Neural cell (in vitro differentiated cells): ENCODE measurements around the gene FBLN2. TPM values are rescaled to one million over a fixed set of nuclear protein-coding genes. Genes with fewer than 3 reads are reported as not detected.

Experiments
- H2AFZ ChIP-seq: fragments of 200-600, 300-800 bp; sonication (generic), shearing (Covaris generic); 2 replicates; pipeline ENCODE4 v1.6.0; 2014; ENCODE audit warnings: low read depth, mild to moderate bottlenecking, antibody characterized with exemption, low read length, moderate library complexity
- H3F3A ChIP-seq: fragments of 200-600 bp; shearing (Covaris generic); 2 replicates; pipeline ENCODE4 v1.6.1; 2016; ENCODE audit warnings: mild to moderate bottlenecking, moderate library complexity, mixed read lengths, antibody characterized with exemption, low read length; ENCODE audit not compliant: insufficient read depth, poor library complexity, severe bottlenecking
- H3K27ac ChIP-seq: fragments of 200-600, 300-800 bp; sonication (generic), shearing (Covaris generic); 2 replicates; pipeline ENCODE4 v1.5.1; 2014; ENCODE audit warnings: mild to moderate bottlenecking, low read length, moderate library complexity
- H3K27me3 ChIP-seq: fragments of 300-800, 200-600 bp; sonication (generic), shearing (Covaris generic); 2 replicates; pipeline ENCODE4 v1.6.0; 2014; ENCODE audit warnings: mild to moderate bottlenecking, low read depth, low read length, moderate library complexity; ENCODE audit not compliant: insufficient read depth
- H3K36me3 ChIP-seq: fragments of 300-800, 200-600 bp; sonication (generic), shearing (Covaris generic); 2 replicates; pipeline ENCODE4 v1.5.1; 2014; ENCODE audit warnings: mild to moderate bottlenecking, antibody characterized with exemption, low read length, moderate library complexity; ENCODE audit not compliant: insufficient read depth
- H3K4me2 ChIP-seq: fragments of 300-800, 200-600 bp; sonication (generic), shearing (Covaris generic); 2 replicates; pipeline ENCODE4 v1.6.0; 2014; ENCODE audit warnings: mild to moderate bottlenecking, low read length
- H3K4me3 ChIP-seq: fragments of 300-800, 200-600 bp; sonication (generic), shearing (Covaris generic); 2 replicates; pipeline ENCODE4 v1.5.1; 2014; ENCODE audit warnings: mild to moderate bottlenecking, low read length, moderate library complexity
- H3K79me2 ChIP-seq: fragments of 200-600 bp; shearing (Covaris generic); replicated peaks from 2 replicates; pipeline ENCODE4 v1.6.0; 2014; ENCODE audit warnings: mild to moderate bottlenecking, low read length, moderate library complexity; ENCODE audit not compliant: insufficient read depth
- H3K9ac ChIP-seq: fragments of 300-800, 200-600 bp; sonication (generic), shearing (Covaris generic); 2 replicates; pipeline ENCODE4 v1.6.1; 2016; ENCODE audit warnings: mild to moderate bottlenecking, low read length, mixed read lengths
- H3K9me2 ChIP-seq: fragments of 200-600 bp; shearing (Covaris generic); 2 replicates; pipeline ENCODE4 v1.6.1; 2016; ENCODE audit warnings: mild to moderate bottlenecking, low read length, mixed read lengths; ENCODE audit not compliant: insufficient read depth
- H3K9me3 ChIP-seq: fragments of 200-600, 300-800 bp; sonication (generic), shearing (Covaris generic); 2 replicates; pipeline ENCODE4 v1.6.1; 2016; ENCODE audit warnings: mild to moderate bottlenecking, mixed run types, low read length, moderate library complexity, mixed read lengths
- H4K20me1 ChIP-seq: fragments of 200-600 bp; shearing (Covaris generic); 2 replicates; pipeline ENCODE4 v1.6.1; 2016; ENCODE audit warnings: mild to moderate bottlenecking, mixed run types; ENCODE audit not compliant: insufficient read depth
- CTCF ChIP-seq: fragments of 450-650 bp; IDR thresholded peaks from 2 replicates; pipeline ENCODE4 v1.5.1; 2014; ENCODE audit warnings: antibody characterized with exemption, mild to moderate bottlenecking, moderate library complexity; ENCODE audit not compliant: poor library complexity, severe bottlenecking
- EP300 ChIP-seq: fragments of 450-650 bp; conservative IDR thresholded peaks from 2 replicates; pipeline ENCODE4 v1.6.1; 2014; ENCODE audit warnings: antibody characterized with exemption, mild to moderate bottlenecking, moderate library complexity; ENCODE audit not compliant: poor library complexity, severe bottlenecking
- EZH2 ChIP-seq: fragments of 200-600, 300-800 bp; shearing (Covaris generic), sonication (generic); IDR thresholded peaks from 2 replicates; pipeline ENCODE4 v1.6.1; 2014; ENCODE audit warnings: antibody characterized with exemption, low read length, borderline replicate concordance, mild to moderate bottlenecking; ENCODE audit not compliant: insufficient read depth, poor library complexity, severe bottlenecking
- MXI1 ChIP-seq: fragments of 450-650 bp; conservative IDR thresholded peaks from 2 replicates; pipeline ENCODE4 v1.6.1; 2014; ENCODE audit warnings: antibody characterized with exemption, mild to moderate bottlenecking; ENCODE audit not compliant: poor library complexity, severe bottlenecking
- POLR2AphosphoS5 ChIP-seq: IDR thresholded peaks from 2 replicates; pipeline ENCODE4 v1.6.1; 2012
- RAD21 ChIP-seq: fragments of 450-650 bp; conservative IDR thresholded peaks from 2 replicates; pipeline ENCODE4 v1.6.1; 2014; ENCODE audit warnings: antibody characterized with exemption, mild to moderate bottlenecking, moderate library complexity
- REST ChIP-seq: IDR thresholded peaks from 2 replicates; pipeline ENCODE4 v1.6.1; 2012; ENCODE audit warnings: borderline replicate concordance
- SMC3 ChIP-seq: fragments of 450-650 bp; conservative IDR thresholded peaks from 2 replicates; pipeline ENCODE4 v1.6.1; 2014; ENCODE audit warnings: antibody characterized with exemption, mild to moderate bottlenecking, moderate library complexity; ENCODE audit not compliant: poor library complexity
- TAF1 ChIP-seq: IDR thresholded peaks from 2 replicates; pipeline ENCODE4 v1.6.1; 2012; ENCODE audit warnings: low read depth
- polyA plus RNA-seq: library from polyadenylated mRNA; depleted of rRNA; stranded (reverse); fragments of >200 nt; gene quantifications from 2 replicates; pipeline ENCODE4 v1.2.3, GENCODE V29; 2014

FBLN2 gene
- polyA plus RNA-seq, 1 donor from 2014 or later = 0.37 TPM

- no peaks in the 10 kb centered on the region for H4K20me1 ChIP-seq
- H2AFZ ChIP-seq = no peak overlapping the region
- H3K27me3 ChIP-seq = no peaks in the 10 kb centered on the region
- H3K4me2 ChIP-seq = no peak overlapping the region
- no peaks in the 10 kb centered on the region for H3K9me2 ChIP-seq
- TF ChIP-seq RAD21 (no peak), REST (no peak), CTCF (no peak), EZH2 (no peak), EP300 (no peak), TAF1 (no peak), POLR2AphosphoS5 (no peak), MXI1 (no peak), SMC3 (no peak)
- no peaks in the 10 kb centered on the region for H3K79me2 ChIP-seq
- H3K27ac ChIP-seq = no peak overlapping the region
- no peaks in the 10 kb centered on the region for H3K9me3 ChIP-seq
- no peaks in the 10 kb centered on the region for H3K36me3 ChIP-seq
- no peak overlapping the region for H3K4me3 ChIP-seq
- no peak overlapping the region for H3K9ac ChIP-seq
- no peaks in the 10 kb centered on the region for H3F3A ChIP-seq
Measured at GRCh38 chr3:13659221-13659969, 110.5 kb downstream of the FBLN2 start.

- H3K9me2 ChIP-seq = no peaks in the 10 kb centered on the region
- no peak overlapping the region for H3K9ac ChIP-seq
- H3K4me2 ChIP-seq = no peak overlapping the region
- no peaks in the 10 kb centered on the region for H3K9me3 ChIP-seq
- no peak overlapping the region for H3K27ac ChIP-seq
- H3F3A ChIP-seq = no peaks in the 10 kb centered on the region
- no peak overlapping the region for H2AFZ ChIP-seq
- no peaks in the 10 kb centered on the region for H4K20me1 ChIP-seq
- H3K27me3 ChIP-seq = no peaks in the 10 kb centered on the region
- H3K36me3 ChIP-seq = no peaks in the 10 kb centered on the region
- no peak for TF ChIP-seq EZH2
- TF ChIP-seq EP300 = no peak
- no peak for TF ChIP-seq MXI1
- no peak for TF ChIP-seq POLR2AphosphoS5
- no peak for TF ChIP-seq CTCF
- TF ChIP-seq REST = no peak
- no peak for TF ChIP-seq RAD21
- no peak overlapping the region for H3K4me3 ChIP-seq
- H3K79me2 ChIP-seq = no peaks in the 10 kb centered on the region
Measured at GRCh38 chr3:13660042-13660874, 111.3 kb downstream of the FBLN2 start.
